HG03342 (cell line): Measurements from ENCODE around the gene SLC37A1.

Experiments
- ATAC-seq: cut with Tn5 transposase; IDR thresholded peaks from one replicate; pipeline ENCODE4 v1.9.1; 2021; ENCODE audit warnings: mild to moderate bottlenecking, moderate library complexity; ENCODE audit not compliant: unreplicated experiment

Gene SLC37A1

GRCh38 chr21:42542196-42542595 lies 28.5 kb downstream of the SLC37A1 start:
- ATAC-seq = no peak

GRCh38 chr21:42542596-42542995 lies 28.9 kb downstream of the SLC37A1 start:
- ATAC-seq = no peak

GRCh38 chr21:42543106-42543847 lies 29.6 kb downstream of the SLC37A1 start:
- ATAC-seq = no peak

GRCh38 chr21:42544544-42544943 lies 30.9 kb downstream of the SLC37A1 start:
- ATAC-seq = no peak

GRCh38 chr21:42545317-42545716 lies 31.7 kb downstream of the SLC37A1 start:
- no peak for ATAC-seq

GRCh38 chr21:42545745-42546144 lies 32.1 kb downstream of the SLC37A1 start:
- ATAC-seq = no peak

- ATAC-seq = no peak
These were observed 32.8 kb downstream of the SLC37A1 start for GRCh38 chr21:42546433-42546832.

- ATAC-seq = no peak
These were observed 33.6 kb downstream of the SLC37A1 start for GRCh38 chr21:42547001-42547905.

GRCh38 chr21:42547906-42548365 lies 34.3 kb downstream of the SLC37A1 start:
- no peak for ATAC-seq

- ATAC-seq = no peak
These were observed 35.2 kb downstream of the SLC37A1 start for GRCh38 chr21:42548687-42549406.

GRCh38 chr21:42550817-42551216 lies 37.2 kb downstream of the SLC37A1 start:
- no peak for ATAC-seq

- ATAC-seq = no peak
These were observed 39.0 kb downstream of the SLC37A1 start for GRCh38 chr21:42552407-42553336.

GRCh38 chr21:42553435-42553834 lies 39.8 kb downstream of the SLC37A1 start:
- ATAC-seq = no peak

GRCh38 chr21:42554251-42554961 lies 40.8 kb downstream of the SLC37A1 start:
- ATAC-seq = no peak

- ATAC-seq = no peak
These were observed 42.2 kb downstream of the SLC37A1 start for GRCh38 chr21:42555756-42556438.

GRCh38 chr21:42556476-42556875 lies 42.8 kb downstream of the SLC37A1 start:
- ATAC-seq = no peak

- no peak for ATAC-seq
These were observed 43.3 kb downstream of the SLC37A1 start for GRCh38 chr21:42556960-42557359.

GRCh38 chr21:42557420-42557819 lies 43.8 kb downstream of the SLC37A1 start:
- no peak for ATAC-seq

- ATAC-seq = no peak
These were observed 44.7 kb downstream of the SLC37A1 start for GRCh38 chr21:42558368-42558767.
